Osteoblast (primary cell): ENCODE data around the gene AMIGO3. TPM values are rescaled to one million over a fixed set of nuclear protein-coding genes. Genes with fewer than 3 reads are reported as not detected.
"Not testable (repeated sequence)": the region's sequence is repeated elsewhere in the genome, so short reads cannot be mapped to it uniquely, and the experiment has no call there.

Experiments used
- DNase-seq: peaks from one replicate; pipeline ENCODE4 v3.0.0; 2011; ENCODE audit warnings: low spot score, mixed read lengths; ENCODE audit not compliant: insufficient read length; ENCODE audit errors: missing footprints
- H2AFZ ChIP-seq: 2 replicates; pipeline ENCODE4 v1.6.0; 2011; ENCODE audit warnings: mild to moderate bottlenecking, low read length
- H3K27ac ChIP-seq: 2 replicates; pipeline ENCODE4 v1.5.1; 2011; ENCODE audit warnings: mild to moderate bottlenecking, low read depth, low read length, moderate library complexity
- H3K27me3 ChIP-seq: 2 replicates; pipeline ENCODE4 v1.6.0; 2012; ENCODE audit warnings: mild to moderate bottlenecking, control low read depth, inconsistent platforms, low read length, moderate library complexity; ENCODE audit not compliant: insufficient read depth
- H3K36me3 ChIP-seq: 2 replicates; pipeline ENCODE4 v1.5.1; 2011; ENCODE audit warnings: mild to moderate bottlenecking, low read length, control low read depth, moderate library complexity; ENCODE audit not compliant: insufficient read depth
- H3K4me1 ChIP-seq: 2 replicates; pipeline ENCODE4 v1.5.1; 2011; ENCODE audit warnings: mild to moderate bottlenecking, low read length, control low read depth, moderate library complexity; ENCODE audit not compliant: insufficient read depth
- H3K4me2 ChIP-seq: 2 replicates; pipeline ENCODE4 v1.6.0; 2011; ENCODE audit warnings: mild to moderate bottlenecking, low read length; ENCODE audit not compliant: insufficient read depth
- H3K4me3 ChIP-seq: fragments of 200-600 bp; sonication (generic); 3 replicates; pipeline ENCODE4 v1.5.1; 2012; ENCODE audit warnings: mild to moderate bottlenecking, low read length, inconsistent platforms; ENCODE audit not compliant: insufficient read depth
- H3K79me2 ChIP-seq: 2 replicates; pipeline ENCODE4 v1.6.0; 2012; ENCODE audit warnings: mild to moderate bottlenecking, low read length, control low read depth, inconsistent platforms; ENCODE audit not compliant: insufficient read depth
- H3K9me3 ChIP-seq: 2 replicates; pipeline ENCODE4 v1.5.1; 2011; ENCODE audit warnings: low read depth, low read length, control low read depth
- H4K20me1 ChIP-seq: 2 replicates; pipeline ENCODE4 v1.6.0; 2012; ENCODE audit warnings: mild to moderate bottlenecking, low read length, control low read depth; ENCODE audit not compliant: insufficient read depth
- CTCF ChIP-seq: IDR thresholded peaks from 2 replicates; pipeline ENCODE4 v1.5.1; 2011; ENCODE audit warnings: mild to moderate bottlenecking, low read depth, low read length, moderate library complexity; ENCODE audit errors: extremely low read depth
- total RNA-seq: library from RNA; depleted of rRNA; stranded (reverse); fragments of >200 nt; gene quantifications from 2 replicates; pipeline ENCODE4 v1.2.3, GENCODE V29; 2012

AMIGO3 gene
- total RNA-seq, 1 donor, result 1.8 TPM

DNA sequence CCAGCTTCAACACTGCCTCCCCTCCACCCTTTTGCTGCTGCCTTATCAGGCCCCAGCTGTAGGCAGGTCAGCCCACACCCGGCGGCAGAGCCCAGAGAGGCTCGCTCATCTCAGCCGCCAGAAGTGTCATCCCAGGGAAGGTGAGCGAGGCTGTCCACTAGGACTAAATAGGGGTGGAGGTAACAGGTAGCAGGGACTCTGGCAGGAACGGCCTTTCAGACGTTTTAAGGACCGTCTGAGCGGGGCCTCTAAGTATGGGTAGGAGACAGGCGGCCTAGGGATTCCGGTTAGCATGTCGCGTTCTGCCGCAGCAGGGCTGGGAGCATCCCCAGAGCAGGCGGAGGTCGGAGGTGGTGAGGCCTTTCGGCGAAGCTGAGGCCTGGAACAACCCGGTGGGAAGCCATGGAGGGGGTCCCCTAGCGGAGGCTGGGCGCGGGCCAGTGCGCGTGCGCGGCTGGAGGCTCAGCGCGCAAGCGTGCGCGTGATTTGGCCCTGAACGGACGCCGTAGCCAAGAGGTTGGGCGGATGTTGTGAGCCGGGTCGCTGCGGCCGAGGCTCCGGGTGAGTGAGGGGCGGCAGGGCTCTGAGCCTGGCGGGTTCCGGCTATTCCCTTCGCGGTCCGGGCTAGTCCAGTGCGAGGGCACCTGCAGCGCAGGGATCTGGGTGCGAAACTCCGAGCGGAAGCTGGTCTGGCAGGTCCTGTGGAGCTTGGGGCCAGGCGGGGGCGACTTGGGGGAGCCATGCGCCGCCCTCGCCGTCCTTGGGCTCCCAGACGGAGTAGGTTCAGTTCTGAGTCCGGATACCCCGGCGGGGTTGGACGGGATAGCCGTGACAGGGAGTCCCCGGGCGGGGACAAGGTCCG is 30.2 kb downstream of the AMIGO3 start, which contains the start of the genes MST1 and RNF123:
TSS of gene MST1 (minus strand) at position 429 of the 862 bp plus-strand sequence. CDS start 783 bp downstream, outside the sequence.
TSS of gene RNF123 (plus strand) at position 512 of the 862 bp plus-strand sequence. CDS start 1,609 bp downstream, outside the sequence.
- peak; percentile 98 for DNase-seq
- Histone ChIP-seq H3K9me3 (no peaks in the 10 kb centered on the region), H3K27ac (peak within 1 kb of the TSS; percentile 71)

DNA sequence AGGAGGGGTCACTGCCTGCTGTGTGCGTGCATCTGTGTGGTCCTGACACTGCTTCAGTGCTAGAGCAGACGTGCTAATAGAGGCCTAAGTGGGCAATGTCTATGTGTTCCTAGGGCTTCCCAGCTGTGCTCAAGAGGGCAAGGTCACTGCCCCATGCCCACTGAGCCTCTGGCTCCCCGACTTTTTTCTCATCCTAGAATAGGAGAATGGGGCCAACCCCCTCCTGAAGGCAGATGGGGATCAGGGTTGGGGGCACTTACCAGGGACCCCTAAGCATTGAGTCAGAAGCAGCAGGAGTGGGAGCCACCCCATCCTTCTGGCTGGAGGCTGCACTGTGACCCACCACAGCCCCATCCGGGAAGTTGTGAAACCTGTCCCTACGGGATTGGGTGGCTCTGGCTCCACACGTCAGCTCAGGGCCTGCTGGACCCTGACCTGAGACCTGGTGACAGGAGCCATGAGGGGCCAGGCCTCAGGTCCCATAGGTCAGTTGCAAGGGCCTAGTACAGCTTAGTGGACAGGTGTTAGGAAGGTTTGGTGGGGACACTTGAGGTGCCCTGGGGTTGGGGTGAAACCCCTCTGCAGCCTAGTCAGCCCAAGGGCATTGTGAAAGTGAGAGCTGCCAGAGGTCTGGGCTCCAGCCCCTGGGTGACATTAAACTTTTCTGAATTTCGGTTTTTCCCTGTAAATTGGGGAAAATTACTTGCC is 31.0 kb downstream of the AMIGO3 start:
- H3K4me1 ChIP-seq, result peaks cover 11% of the 10 kb centered on the region
- H3K9me3 ChIP-seq, H2AFZ ChIP-seq, H3K27me3 ChIP-seq, H4K20me1 ChIP-seq, H3K36me3 ChIP-seq: not testable (repeated sequence)
- H3K4me3 ChIP-seq, result peak overlapping the region; percentile 98
- peak; percentile 52 for DNase-seq
- H3K79me2 ChIP-seq, result peaks cover 27% of the 10 kb centered on the region
- peak overlapping the region; percentile 88 for H3K4me2 ChIP-seq
- peak overlapping the region; percentile 71 for H3K27ac ChIP-seq

More for the DNA sequence above, 30.2 kb downstream of the AMIGO3 start, which contains the start of the genes MST1 and RNF123:
- peak within 1 kb of the TSS; percentile 97 for H2AFZ ChIP-seq
- H3K4me2 ChIP-seq, result peak within 1 kb of the TSS; percentile 88
- no peaks in the 10 kb centered on the region for H3K36me3 ChIP-seq
- TF ChIP-seq CTCF, result peak; percentile 28
- H4K20me1 ChIP-seq, result peaks cover 4% of the 10 kb centered on the region
- H3K4me1 ChIP-seq, result peaks cover 11% of the 10 kb centered on the region
- no peaks in the 10 kb centered on the region for H3K27me3 ChIP-seq
- peaks cover 32% of the 10 kb centered on the region for H3K79me2 ChIP-seq
- H3K4me3 ChIP-seq, result peak within 1 kb of the TSS; percentile 98

DNA sequence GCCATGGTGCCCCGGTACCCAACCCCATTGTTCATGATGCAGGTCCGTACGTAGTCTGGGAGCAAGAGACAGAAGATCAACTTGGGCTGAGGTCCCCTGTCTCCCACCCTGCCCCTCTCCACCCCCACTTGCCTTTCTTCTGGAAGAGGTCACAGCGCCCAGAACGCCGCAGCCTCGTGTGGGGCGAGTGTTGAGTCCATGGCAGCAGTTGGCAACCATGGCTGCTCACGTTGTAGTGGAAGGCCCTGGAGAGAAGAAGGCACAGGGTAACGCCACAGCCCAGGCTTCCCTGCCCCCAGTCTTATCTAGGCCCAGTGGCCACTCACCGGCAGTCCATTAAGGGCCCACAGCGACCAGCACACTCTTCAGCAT is 32.1 kb downstream of the AMIGO3 start:
- DNase-seq, H4K20me1 ChIP-seq, H3K27me3 ChIP-seq, H3K9me3 ChIP-seq, H3K4me2 ChIP-seq, H2AFZ ChIP-seq, H3K4me3 ChIP-seq, H3K27ac ChIP-seq: not testable (repeated sequence)
- Histone ChIP-seq H3K36me3 (peaks cover 14% of the 10 kb centered on the region), H3K4me1 (peaks cover 11% of the 10 kb centered on the region), H3K79me2 (peaks cover 23% of the 10 kb centered on the region)

DNA sequence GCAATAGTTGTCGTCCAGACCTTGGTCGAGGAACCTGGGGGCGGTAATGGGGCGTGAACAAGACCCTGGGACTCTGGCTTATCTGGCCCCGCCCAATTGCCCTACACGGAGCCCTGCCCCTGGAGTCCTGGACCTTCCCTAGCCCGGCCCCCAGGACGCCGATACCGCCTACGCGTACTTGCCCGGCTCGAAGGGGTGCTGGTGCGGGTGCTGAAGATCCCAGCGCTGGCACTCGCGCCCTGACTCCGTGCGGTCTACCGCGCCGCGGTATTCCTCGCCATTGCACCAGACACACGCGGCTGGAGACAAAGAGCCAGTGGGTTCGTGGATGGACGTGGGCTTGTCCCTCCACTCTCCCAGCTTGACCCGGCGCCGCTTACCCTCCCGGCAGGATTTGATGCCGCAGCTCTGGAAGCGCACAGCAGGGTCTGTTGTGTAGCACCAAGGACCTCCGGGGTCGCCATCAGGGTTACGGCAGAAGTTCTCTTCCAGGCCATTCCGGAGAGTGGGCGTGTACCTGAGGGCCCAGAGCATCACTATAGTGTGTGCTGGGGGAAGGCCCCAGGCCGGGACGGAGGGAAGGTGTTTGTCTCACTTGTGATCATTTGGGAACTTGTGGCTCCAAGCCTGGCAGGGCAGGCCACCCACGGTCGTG is 32.6 kb downstream of the AMIGO3 start:
- H3K9me3 ChIP-seq, H4K20me1 ChIP-seq, H3K27ac ChIP-seq, H3K27me3 ChIP-seq, H2AFZ ChIP-seq: not testable (repeated sequence)
- peaks cover 19% of the 10 kb centered on the region for H3K36me3 ChIP-seq
- H3K4me3 ChIP-seq, result peak overlapping the region; percentile 57
- H3K4me1 ChIP-seq, result peaks cover 11% of the 10 kb centered on the region
- H3K4me2 ChIP-seq, result peak overlapping the region; percentile 67
- DNase-seq, result peak; percentile 71
- H3K79me2 ChIP-seq, result peaks cover 23% of the 10 kb centered on the region

GRCh38 chr3:49686346-49686745 is 33.1 kb downstream of the AMIGO3 start:
- Histone ChIP-seq H3K4me3 (peak overlapping the region; percentile 57), H3K4me1 (peaks cover 11% of the 10 kb centered on the region), H3K79me2 (peaks cover 20% of the 10 kb centered on the region), H3K4me2 (peak overlapping the region; percentile 67), H3K36me3 (peaks cover 24% of the 10 kb centered on the region)
- H2AFZ ChIP-seq, H3K9me3 ChIP-seq, H4K20me1 ChIP-seq, H3K27ac ChIP-seq, H3K27me3 ChIP-seq: not testable (repeated sequence)
- peak; percentile 77 for DNase-seq

- Histone ChIP-seq H3K36me3 (peaks cover 29% of the 10 kb centered on the region), H3K79me2 (peaks cover 15% of the 10 kb centered on the region), H3K4me1 (peaks cover 11% of the 10 kb centered on the region)
- not testable (repeated sequence) for H3K9me3 ChIP-seq, H3K4me3 ChIP-seq, H2AFZ ChIP-seq, H3K4me2 ChIP-seq, H3K27me3 ChIP-seq, H3K27ac ChIP-seq, H4K20me1 ChIP-seq, DNase-seq
These were observed 33.6 kb downstream of the AMIGO3 start for GRCh38 chr3:49685846-49686245.

DNA sequence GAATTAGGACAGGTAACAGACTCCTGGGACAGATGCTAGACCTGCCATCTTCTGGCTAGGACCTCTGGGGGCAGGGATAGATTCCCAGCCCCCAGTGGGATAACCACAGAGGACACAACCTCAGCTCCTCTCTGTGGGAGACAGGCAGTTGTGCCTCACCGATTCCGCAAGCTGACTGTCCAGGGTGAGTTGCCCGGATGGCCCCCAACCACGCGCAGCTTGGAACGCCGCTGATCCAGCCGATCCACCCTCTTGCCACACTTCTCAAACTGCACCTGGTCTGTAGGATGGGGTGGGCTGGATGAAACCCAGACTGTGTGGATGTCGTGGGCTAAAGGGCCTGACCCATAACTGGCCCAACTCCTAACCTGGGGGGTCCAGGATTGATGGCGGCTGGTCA is 34.4 kb downstream of the AMIGO3 start:
- not testable (repeated sequence) for H3K4me1 ChIP-seq, H3K4me3 ChIP-seq, H2AFZ ChIP-seq, H3K9me3 ChIP-seq, H3K27me3 ChIP-seq, DNase-seq, H3K79me2 ChIP-seq, H3K27ac ChIP-seq, H4K20me1 ChIP-seq, H3K4me2 ChIP-seq
- peaks cover 37% of the 10 kb centered on the region for H3K36me3 ChIP-seq
